Esophagus (tissue), 2 donors: ENCODE data around the gene HLCS. TPM values are rescaled to one million over a fixed set of nuclear protein-coding genes. Genes with fewer than 3 reads are reported as not detected.
A peak's percentile ranks its signal among the peaks of the same experiment; 100 is the strongest.

Source experiments
- H3K27ac ChIP-seq, 2 donors: one replicate each; pipeline ENCODE4 v1.5.1; 2013; ENCODE audit warnings: low read depth in 2 of 2, mild to moderate bottlenecking in 2 of 2, inconsistent platforms in 1 of 2, low read length in 1 of 2, moderate library complexity in 1 of 2
- H3K27me3 ChIP-seq, 2 donors: one replicate each; pipeline ENCODE4 v1.6.1; 2013; ENCODE audit warnings: low read length in 2 of 2, control low read depth in 1 of 2, mild to moderate bottlenecking in 1 of 2; ENCODE audit not compliant: insufficient read depth in 2 of 2, control insufficient read depth in 1 of 2
- H3K36me3 ChIP-seq, 2 donors: one replicate each; pipeline ENCODE4 v1.6.1; 2013; ENCODE audit warnings: low read length in 1 of 2; ENCODE audit not compliant: control insufficient read depth in 2 of 2, insufficient read depth in 2 of 2
- H3K4me1 ChIP-seq, 2 donors: one replicate each; pipeline ENCODE4 v1.6.1; 2013; ENCODE audit warnings: low read length in 1 of 2; ENCODE audit not compliant: control insufficient read depth in 2 of 2, insufficient read depth in 2 of 2
- H3K4me3 ChIP-seq, 2 donors: one replicate each; pipeline ENCODE4 v1.5.1; 2013; ENCODE audit warnings: low read length in 2 of 2, mild to moderate bottlenecking in 2 of 2, low read depth in 1 of 2, moderate library complexity in 1 of 2
- H3K9me3 ChIP-seq, 2 donors: one replicate each; pipeline ENCODE4 v1.6.1; 2013; ENCODE audit warnings: mild to moderate bottlenecking in 2 of 2, low read depth in 1 of 2, low read length in 1 of 2, moderate library complexity in 1 of 2; ENCODE audit not compliant: control insufficient read depth in 2 of 2, insufficient read depth in 1 of 2
- WGBS, 2 donors: extraction: QIAGEN DNeasy Blood & Tissue Kit; methylation state at CpG; one replicate each; pipeline ENCODE4 v1.1.7; 2013; 5-methylcytosine and 5-hydroxymethylcytosine counted together
- polyA plus RNA-seq, 2 donors: library from polyadenylated mRNA; stranded (reverse); fragments of 200-250 nt; gene quantifications; one replicate each; pipeline ENCODE4 v1.2.3, GENCODE V29; 2013
- donor health status: healthy with polysubstance abuse.
- donor health status: Bipolar disorder and iron deficiency.

Gene HLCS
- polyA plus RNA-seq, 2 donors: 3.9 to 4.8 TPM

GRCh38 chr21:36721817-36722216 lies 244.7 kb downstream of the HLCS start:
- Histone ChIP-seq H3K4me1 (peaks cover 0 to 7% of the 10 kb centered on the region in 2 donors), H3K36me3 (peaks cover 0 to 7% of the 10 kb centered on the region in 2 donors), H3K9me3 (no peaks in the 10 kb centered on the region), H3K27ac (no peak overlapping the region), H3K4me3 (no peak overlapping the region), H3K27me3 (no peaks in the 10 kb centered on the region)
- 92% methylated on average over 7 of the region's 7 CpGs for WGBS, 2 donors

- Histone ChIP-seq H3K4me1 (peaks cover 0 to 7% of the 10 kb centered on the region in 2 donors), H3K27me3 (no peaks in the 10 kb centered on the region), H3K4me3 (peak overlapping the region; percentile 5 to 9), H3K27ac (peak overlapping the region; percentile 95 to 96), H3K36me3 (no peaks in the 10 kb centered on the region), H3K9me3 (no peaks in the 10 kb centered on the region)
- WGBS, 2 donors: 55 to 56% methylated on average over 10 of the region's 10 CpGs
These were observed 246.9 kb downstream of the HLCS start for GRCh38 chr21:36719614-36720013.

DNA sequence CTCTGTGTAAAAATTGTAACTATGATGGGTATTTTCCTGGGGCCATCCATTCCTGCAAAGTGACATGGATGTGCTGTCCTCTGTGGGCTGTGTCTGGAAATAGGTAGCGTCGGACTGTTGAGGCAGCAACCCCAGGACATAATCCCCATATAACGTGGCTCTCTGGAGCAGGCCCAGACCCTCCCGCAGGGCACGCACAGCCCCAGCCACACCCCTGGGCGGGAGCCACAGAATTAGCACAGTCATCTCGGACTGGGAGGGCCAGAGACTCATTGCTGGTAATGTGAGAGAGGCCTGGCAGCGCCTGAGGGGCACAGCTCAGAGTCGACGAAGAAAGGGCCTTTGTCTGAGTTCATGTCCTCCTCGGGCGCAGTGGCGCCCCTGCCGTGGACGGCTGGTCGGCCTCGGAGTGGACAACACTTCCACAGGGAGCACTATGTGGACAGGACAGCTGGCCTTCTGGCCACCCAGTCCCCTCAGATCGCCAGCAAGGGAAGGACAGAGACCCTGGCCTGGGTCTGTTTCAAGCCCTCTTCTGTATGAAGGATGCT lies 247.4 kb downstream of the HLCS start:
- Histone ChIP-seq H3K9me3 (no peaks in the 10 kb centered on the region), H3K36me3 (no peaks in the 10 kb centered on the region), H3K4me1 (peaks cover 0 to 7% of the 10 kb centered on the region in 2 donors), H3K27ac (peak overlapping the region; percentile 95 to 96), H3K4me3 (peak overlapping the region; percentile 5 to 9), H3K27me3 (no peaks in the 10 kb centered on the region)
- WGBS, 2 donors: 46 to 55% methylated on average over 18 of the region's 18 CpGs

- no peaks in the 10 kb centered on the region for H3K9me3 ChIP-seq
- H3K27ac ChIP-seq: peak overlapping the region; percentile 95 to 96
- no peaks in the 10 kb centered on the region for H3K36me3 ChIP-seq
- WGBS, 2 donors: 72 to 83% methylated on average over 6 of the region's 6 CpGs
- no peak overlapping the region for H3K4me3 ChIP-seq
- peaks cover 0 to 7% of the 10 kb centered on the region in 2 donors for H3K4me1 ChIP-seq
- no peaks in the 10 kb centered on the region for H3K27me3 ChIP-seq
These were observed 248.5 kb downstream of the HLCS start for GRCh38 chr21:36717976-36718375.

- Histone ChIP-seq H3K27ac (no peak overlapping the region), H3K9me3 (no peaks in the 10 kb centered on the region), H3K36me3 (no peaks in the 10 kb centered on the region), H3K4me3 (no peak overlapping the region), H3K27me3 (no peaks in the 10 kb centered on the region), H3K4me1 (peaks cover 0 to 7% of the 10 kb centered on the region in 2 donors)
- WGBS, 2 donors: 24 to 44% methylated on average over 9 of the region's 9 CpGs
These were observed 249.6 kb downstream of the HLCS start for GRCh38 chr21:36716836-36717235.

DNA sequence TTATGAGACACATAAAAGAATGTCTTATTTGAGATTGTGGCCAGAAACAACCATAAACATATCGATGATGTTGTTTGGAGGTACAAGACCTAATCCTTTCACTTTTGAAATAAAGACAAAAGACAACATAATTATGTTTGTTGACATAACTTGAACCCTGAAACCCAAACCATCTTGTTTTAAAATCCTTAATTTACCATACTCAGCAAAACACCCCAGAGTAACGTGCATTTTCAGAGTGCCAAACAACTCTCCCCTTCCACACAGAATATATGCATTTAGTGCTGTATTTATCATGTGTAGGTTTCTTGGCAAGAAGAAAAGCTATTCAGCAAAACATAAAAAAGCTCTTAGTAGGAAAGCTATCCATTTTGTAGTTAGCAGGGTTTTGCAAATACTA lies 250.1 kb downstream of the HLCS start:
- Histone ChIP-seq H3K36me3 (no peaks in the 10 kb centered on the region), H3K27ac (no peak overlapping the region), H3K9me3 (no peaks in the 10 kb centered on the region), H3K4me3 (no peak overlapping the region), H3K27me3 (no peaks in the 10 kb centered on the region), H3K4me1 (peaks cover 0 to 7% of the 10 kb centered on the region in 2 donors)
- WGBS, 2 donors: 34 to 62% methylated on average over 2 of the region's 2 CpGs

DNA sequence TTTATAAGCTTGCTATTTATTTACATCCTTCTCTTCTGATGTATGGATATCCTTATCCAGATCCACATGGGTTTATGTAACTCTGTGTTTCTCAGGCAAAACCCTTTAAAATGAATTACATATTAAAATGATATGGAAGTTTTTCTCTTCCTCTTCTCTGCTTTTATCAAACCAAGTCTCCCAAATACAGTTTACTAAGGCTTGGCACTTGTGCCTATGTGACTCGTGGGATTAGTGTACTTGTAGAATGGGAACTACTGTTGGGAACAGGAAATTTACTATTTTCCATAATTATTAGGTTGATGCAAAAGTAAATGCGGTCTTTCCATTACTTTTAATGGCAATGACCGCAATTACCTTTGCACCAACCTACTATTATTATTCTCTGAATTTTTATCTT lies 252.7 kb downstream of the HLCS start:
- no peak overlapping the region for H3K4me3 ChIP-seq
- H3K9me3 ChIP-seq: no peaks in the 10 kb centered on the region
- peaks cover 0 to under 1% of the 10 kb centered on the region in 2 donors for H3K4me1 ChIP-seq
- peak overlapping the region in 1 of 2 donors; percentile 3 for H3K27ac ChIP-seq
- WGBS, 2 donors: 37 to 43% methylated on average over 3 of the region's 3 CpGs
- no peaks in the 10 kb centered on the region for H3K36me3 ChIP-seq
- H3K27me3 ChIP-seq: no peaks in the 10 kb centered on the region

- Histone ChIP-seq H3K9me3 (no peaks in the 10 kb centered on the region), H3K27me3 (no peaks in the 10 kb centered on the region), H3K36me3 (no peaks in the 10 kb centered on the region), H3K4me3 (peak overlapping the region in 1 of 2 donors; percentile 43), H3K4me1 (no peaks in the 10 kb centered on the region), H3K27ac (peak overlapping the region; percentile 79 to 90)
- WGBS, 2 donors: 7 to 8% methylated on average over 13 of the region's 13 CpGs
These were observed 255.8 kb downstream of the HLCS start for GRCh38 chr21:36710729-36711048.

DNA sequence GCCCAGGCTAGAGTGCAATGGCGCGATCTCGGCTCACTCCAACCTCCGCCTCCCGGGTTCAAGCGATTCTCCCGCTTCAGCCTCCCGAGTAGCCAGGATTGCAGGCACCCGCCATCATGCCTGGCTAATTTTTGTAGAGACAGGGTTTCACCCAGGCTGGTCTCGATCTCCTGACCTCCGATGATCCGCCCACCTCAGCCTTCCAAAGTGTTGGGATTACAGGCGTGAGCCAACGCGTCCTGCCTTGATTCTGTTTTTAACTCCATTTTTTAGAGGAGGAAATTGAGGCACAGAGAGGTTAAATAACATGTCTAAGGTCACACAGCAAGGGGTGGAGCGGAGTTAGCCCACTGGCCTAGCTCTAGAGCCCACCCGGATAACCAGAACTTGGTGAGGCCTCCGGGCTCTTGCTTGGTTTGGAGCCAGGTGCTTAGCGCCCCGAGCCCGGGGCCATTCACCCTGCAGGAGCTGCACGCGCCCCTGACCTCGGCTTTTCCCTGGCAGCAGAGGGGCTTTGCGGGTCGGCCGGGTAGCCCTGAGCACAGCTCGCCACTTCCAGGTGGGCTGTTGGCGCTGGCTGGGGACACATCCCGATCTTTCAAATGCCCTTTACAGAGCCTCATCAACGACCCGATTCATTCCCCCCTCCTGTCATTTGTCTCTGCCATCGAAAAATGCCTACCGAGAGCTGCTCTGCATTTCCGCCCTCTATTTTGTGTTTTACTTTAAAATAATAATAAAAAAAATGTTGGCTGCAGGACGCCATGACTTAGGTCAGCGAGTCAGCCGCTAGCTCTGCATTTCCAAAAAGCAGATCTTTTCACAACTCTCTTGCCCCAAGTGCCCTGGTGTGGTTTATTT lies 256.4 kb downstream of the HLCS start:
- H3K36me3 ChIP-seq: no peaks in the 10 kb centered on the region
- 7 to 10% methylated on average over 38 of the region's 38 CpGs for WGBS, 2 donors
- peak overlapping the region; percentile 33 to 43 for H3K4me3 ChIP-seq
- H3K9me3 ChIP-seq: no peaks in the 10 kb centered on the region
- peak overlapping the region; percentile 79 to 90 for H3K27ac ChIP-seq
- H3K4me1 ChIP-seq: no peaks in the 10 kb centered on the region
- no peaks in the 10 kb centered on the region for H3K27me3 ChIP-seq
